ENCODE measurements around the gene USP27X.

DNA sequence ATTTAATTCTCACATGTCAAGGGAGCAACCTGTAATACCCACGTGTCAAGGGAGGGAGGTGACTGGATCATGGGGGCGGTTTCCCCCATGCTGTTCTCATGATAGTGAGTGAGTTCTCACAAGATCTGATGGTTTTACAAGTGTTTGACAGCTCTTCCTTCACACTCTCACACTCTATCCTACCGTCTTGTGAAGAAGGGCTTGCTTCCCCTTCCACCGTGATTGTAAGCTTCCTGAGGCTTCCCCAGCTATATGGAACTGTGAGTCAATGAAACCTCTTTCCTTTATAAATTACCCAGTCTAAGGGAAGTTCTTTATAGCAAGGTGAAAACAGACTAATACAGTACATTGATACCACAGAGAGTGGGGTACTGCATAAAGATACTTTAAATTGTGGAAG lies 17.7 kb downstream of the USP27X start:
- TF ChIP-seq, protein P1, sequence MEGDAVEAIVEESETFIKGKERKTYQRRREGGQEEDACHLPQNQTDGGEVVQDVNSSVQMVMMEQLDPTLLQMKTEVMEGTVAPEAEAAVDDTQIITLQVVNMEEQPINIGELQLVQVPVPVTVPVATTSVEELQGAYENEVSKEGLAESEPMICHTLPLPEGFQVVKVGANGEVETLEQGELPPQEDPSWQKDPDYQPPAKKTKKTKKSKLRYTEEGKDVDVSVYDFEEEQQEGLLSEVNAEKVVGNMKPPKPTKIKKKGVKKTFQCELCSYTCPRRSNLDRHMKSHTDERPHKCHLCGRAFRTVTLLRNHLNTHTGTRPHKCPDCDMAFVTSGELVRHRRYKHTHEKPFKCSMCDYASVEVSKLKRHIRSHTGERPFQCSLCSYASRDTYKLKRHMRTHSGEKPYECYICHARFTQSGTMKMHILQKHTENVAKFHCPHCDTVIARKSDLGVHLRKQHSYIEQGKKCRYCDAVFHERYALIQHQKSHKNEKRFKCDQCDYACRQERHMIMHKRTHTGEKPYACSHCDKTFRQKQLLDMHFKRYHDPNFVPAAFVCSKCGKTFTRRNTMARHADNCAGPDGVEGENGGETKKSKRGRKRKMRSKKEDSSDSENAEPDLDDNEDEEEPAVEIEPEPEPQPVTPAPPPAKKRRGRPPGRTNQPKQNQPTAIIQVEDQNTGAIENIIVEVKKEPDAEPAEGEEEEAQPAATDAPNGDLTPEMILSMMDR (IDR thresholded peaks at IDR 0.05), result no peak
- TF ChIP-seq POLR2A (IDR thresholded peaks at IDR 0.05) (no peak), EP300 (IDR thresholded peaks at IDR 0.05) (no peak)

Measured in tibial nerve (tissue), 4 donors.